ENCODE measurements around the gene GALNT18.

The GALNT18 gene

DNA sequence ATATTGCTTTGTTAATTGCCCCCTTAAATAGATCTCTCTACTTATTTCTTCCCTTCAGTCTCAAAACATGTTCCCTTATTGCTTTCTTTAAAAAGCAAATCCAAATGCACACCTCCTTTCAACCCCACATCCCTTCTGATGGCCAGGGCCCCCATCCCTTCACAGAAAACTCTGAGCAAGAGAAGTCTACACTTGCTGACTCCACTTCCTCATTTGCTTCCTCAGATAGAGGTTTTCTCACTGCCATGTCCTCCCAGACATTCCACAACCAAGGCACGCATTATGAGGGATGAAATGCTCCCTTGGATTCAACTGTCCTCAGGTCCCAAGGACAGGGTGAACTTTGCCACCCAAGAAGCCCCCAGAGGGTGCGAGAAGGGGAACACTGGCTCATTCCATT lies 311.9 kb downstream of the GALNT18 start:
- DNase-seq (ENCODE audit: low read depth in 2 of 2) = no peak

DNA sequence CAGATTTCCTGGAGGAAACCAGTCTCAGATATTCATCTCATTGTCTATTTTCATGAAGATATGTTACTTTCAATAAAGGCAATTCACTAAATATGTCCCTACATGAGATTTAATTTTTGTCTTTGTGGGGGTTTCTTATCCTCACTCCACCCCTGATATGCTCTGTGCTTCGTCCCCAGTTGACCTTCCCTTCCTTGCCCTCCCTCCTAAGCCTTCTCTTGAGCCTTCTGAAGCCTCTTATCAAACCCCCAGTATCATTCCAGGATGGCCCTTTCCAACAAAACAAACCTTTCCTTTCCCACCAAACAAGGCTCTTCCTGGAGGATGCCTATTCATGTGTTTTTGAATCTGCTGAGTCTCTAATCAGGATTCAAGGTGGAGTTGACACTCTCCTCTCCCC lies 313.6 kb downstream of the GALNT18 start:
- no peak for DNase-seq (ENCODE audit: low read depth in 2 of 2)

DNA sequence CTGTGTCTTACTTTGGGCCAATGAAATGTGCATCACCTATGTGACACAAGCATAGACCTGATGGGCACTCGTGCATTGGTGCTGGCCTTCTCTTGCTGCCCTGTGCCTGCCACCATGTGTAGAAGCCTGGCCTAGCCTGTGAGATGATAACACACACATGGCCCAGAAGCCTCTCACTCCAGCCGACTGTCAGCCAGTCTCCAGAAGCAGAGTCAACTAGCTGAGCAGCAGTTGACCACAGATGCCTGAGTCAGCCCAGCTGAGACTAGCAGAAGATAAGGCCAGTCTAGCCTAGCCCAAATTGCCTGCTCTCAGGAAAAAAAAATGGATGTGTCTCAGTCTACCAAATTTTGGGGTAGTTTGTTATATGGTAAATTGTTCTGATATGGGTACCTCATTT lies 314.9 kb downstream of the GALNT18 start:
- DNase-seq (ENCODE audit: low read depth in 2 of 2) = no peak

- DNase-seq (ENCODE audit: low read depth in 2 of 2) = no peak
These were observed 317.3 kb downstream of the GALNT18 start for GRCh38 chr11:11304550-11304949.

DNA sequence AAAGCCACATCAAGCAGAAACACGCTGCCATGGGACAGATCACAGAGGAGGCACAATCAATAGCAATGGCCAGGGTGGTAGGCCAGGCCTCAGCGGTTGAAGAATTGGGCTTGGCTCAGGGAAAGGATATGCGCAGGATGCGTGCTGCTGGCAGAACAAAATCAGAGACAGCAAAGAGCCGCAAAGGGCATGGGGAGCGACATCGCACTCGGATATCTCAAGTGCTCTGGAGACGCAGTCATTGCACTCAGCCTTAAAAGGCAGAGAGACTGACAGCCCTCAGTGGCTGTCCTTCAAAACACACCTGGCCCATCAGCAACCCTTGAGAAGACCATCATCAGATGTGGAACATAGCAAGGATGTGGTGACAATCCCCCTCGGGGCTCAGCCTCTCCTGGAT lies 319.2 kb downstream of the GALNT18 start:
- no peak for DNase-seq (ENCODE audit: low read depth in 2 of 2)

DNA sequence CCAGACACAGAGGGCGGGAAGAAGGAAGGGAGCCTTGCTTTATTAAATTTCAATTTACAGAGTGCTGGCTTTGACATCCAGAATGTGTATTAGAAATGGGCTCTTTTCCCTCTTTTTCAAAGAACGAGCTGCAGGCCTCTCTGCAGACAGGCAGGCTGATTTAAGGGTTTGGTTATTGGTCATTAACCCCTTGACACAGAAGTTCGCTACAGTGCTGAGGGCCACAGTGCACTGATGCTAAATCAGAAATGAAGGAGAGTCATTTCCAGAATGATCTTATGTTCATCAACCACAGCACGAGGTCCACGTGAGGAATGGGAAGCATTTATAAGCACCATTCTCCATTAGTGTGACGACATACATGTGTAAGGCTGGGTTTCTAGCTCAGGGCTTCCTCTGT lies 320.6 kb downstream of the GALNT18 start:
- DNase-seq (ENCODE audit: low read depth in 2 of 2) = no peak

GRCh38 chr11:11297578-11297977 lies 324.2 kb downstream of the GALNT18 start:
- no peak for DNase-seq (ENCODE audit: low read depth in 2 of 2)

DNA sequence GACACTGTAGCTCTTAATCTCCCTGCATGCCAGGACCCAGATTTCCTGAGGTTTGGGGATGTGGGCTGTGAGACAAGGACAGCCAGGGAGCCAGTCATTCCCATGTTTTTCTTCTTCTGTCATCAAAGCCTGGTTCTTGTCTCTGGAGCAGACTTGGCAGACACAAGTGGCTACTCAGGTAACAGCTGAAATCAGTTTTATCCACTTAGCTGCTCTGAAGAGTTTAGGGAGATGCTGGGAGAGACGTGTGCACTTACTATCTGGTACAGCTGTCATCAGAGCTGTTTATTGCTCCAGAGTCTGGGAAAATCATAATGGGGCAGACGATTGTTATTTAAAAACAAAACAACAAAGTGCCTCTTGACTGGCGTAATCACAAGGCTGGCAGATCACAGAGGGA lies 325.4 kb downstream of the GALNT18 start:
- no peak for DNase-seq (ENCODE audit: low read depth in 2 of 2)

GRCh38 chr11:11294551-11294855 lies 327.3 kb downstream of the GALNT18 start:
- no peak for DNase-seq (ENCODE audit: low read depth in 2 of 2)

DNA sequence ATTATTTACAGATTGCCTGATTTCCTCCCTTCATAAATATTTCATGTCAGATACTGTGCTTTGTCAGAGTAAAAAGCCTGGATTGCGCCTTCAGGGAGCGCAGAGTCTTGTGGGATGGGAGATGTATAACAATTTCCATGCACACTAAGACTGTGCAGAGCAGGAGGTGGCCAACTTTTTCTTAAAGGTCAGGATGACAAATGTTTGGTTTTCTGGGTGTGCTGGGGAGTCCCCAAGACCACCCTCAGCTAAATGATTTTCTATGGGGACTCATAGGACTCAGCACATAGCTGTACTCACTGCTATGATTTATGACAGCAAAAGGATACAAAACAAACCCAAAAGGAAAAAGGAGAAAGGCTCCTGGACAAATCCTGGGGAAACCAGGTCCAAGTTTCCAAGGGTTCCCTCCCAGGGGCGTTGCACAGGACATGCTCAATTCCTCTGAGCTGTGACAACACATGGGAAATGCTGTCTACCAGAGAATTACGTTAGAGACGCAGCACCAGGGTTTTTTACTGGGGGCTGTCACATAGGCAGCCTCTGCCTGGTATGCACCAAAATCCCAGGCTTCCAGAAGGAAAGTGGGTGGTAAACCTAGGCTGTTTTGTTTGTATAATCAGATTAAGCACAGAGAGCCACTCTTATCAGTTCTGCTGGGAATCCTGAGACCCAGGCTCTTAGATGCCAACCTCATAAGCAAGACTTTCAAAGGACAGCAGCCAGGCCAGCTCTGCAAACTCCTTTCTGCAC lies 327.8 kb downstream of the GALNT18 start:
- no peak for DNase-seq (ENCODE audit: low read depth in 2 of 2)

GRCh38 chr11:11292839-11293238 lies 329.0 kb downstream of the GALNT18 start:
- DNase-seq (ENCODE audit: low read depth in 2 of 2) = no peak

DNA sequence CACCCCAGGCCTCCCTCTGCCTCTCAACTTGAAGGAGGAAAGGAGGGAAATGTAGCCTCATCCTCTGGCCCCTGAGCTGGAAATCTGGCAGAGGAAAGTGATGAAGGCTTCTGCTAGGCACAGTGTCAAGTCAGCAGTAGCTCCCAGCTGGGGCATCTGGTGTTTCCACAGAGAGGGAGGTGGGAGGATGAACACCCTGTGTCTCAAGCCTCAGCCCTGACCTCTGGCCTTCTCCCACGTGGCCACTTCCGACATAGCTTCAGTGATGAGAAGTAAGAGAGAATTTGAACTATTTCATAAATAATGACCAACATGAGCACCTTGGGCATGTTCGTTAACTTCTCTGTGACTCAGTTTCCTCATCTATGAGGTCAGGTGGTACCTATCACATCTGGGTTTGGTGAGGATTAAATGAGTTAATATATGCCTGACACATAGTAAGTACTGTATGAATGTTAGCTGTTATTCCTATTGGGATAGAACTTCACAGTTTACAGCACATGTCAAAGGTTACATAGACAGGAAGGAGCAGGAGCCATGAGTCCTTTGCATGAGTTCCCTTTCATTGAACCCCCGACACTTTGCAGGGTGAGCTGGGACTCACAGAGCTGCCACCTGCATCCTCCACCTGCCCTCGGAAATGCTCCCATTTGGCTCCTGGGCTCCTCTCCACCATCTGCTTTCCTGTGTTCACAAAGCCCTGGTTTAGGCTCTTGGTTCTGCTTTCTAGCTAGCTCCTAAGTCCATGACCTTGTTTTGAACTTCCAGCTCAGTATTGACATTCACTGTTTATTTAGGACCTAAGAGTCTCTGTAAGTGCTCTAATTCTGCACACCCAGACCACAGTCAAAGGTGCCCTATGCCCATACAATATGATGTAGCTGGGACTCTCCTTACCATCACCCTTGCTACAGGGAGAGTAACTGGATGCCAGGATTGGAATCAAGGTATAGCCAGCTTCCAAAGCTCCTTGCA lies 330.5 kb downstream of the GALNT18 start:
- no peak for DNase-seq (ENCODE audit: low read depth in 2 of 2)

- DNase-seq (ENCODE audit: low read depth in 2 of 2) = no peak
These were observed 331.5 kb downstream of the GALNT18 start for GRCh38 chr11:11290354-11290753.

DNA sequence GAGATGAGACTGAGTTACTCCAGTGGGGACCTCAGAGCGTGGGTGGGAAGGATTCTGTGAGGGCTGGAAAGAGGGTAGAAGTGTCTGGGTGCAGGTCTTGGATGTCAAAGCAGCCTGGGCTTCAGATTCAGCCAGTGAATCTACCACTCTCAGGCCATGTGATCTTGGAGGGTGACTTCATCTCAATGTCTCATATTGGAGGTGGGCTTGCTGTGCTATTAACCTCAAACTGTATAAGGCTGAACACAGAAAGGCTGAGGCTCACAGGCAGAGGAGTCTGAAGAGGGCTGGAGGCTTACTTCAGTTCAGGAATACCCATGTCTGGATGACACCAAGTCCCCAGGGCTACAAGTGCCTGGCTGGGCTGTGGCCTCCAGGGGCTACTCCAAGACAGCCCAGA lies 332.1 kb downstream of the GALNT18 start:
- no peak for DNase-seq (ENCODE audit: low read depth in 2 of 2)

- no peak for DNase-seq (ENCODE audit: low read depth in 2 of 2)
These were observed 332.7 kb downstream of the GALNT18 start for GRCh38 chr11:11288972-11289616.

DNA sequence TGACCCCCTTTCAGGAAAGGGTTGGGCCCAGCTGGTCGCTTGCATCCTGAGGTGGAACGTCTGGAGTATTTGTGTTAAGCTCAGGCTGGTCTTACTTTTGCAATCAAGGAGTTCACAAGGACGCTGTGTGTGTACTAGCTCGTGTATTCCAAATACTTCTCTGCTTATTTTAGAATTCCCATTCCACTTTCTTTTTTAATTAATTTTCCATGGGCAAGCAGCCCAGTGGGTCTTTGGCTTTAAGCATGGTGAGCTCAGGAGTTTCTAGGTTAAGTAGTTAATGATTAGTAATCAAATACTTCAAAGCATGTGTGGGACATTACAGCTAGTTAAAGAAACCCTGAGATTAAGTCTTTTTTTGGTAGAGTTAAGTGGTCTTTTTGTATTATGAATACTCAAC lies 337.3 kb downstream of the GALNT18 start:
- no peak for DNase-seq (ENCODE audit: low read depth in 2 of 2)

DNA sequence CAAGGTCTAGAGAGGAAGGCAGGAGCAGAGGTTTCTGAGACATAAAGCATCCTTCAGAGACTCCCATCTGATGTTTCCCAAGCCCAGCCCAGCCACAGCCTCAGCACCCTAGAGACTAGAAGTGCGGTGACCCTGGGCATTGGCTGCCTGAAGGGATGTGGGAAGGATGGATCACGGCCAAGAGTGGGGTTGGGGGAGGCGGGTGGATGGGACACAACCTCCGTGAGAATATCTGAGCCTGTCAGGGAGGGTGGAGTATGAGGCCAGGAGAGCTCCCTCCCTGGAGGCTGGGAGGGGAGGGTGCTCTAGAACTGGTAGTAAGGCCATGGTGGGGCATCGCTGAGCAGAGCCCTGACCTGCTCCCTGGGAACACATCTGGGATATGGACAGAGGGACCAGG lies 340.2 kb downstream of the GALNT18 start:
- no peak for DNase-seq (ENCODE audit: low read depth in 2 of 2)

DNA sequence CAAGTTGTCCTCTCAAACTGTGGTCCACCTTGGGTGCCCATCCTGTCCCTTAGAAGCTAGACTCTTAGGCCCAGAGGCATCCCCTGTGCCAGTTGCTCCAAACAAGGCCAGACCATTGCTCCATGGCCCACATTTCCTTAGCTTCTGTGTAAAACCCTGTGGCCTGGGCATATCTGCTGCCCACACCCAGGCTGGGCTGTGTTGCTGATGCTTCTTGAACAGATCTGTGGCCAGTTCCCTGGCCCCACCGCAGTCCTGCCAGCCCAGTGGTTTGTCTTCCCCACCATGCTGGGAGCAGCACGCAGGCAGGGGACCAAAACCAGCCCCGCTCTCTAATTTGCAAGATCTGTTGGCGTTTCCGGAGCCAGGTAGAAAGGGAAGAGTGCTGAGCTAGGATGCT lies 341.0 kb downstream of the GALNT18 start:
- DNase-seq (ENCODE audit: low read depth in 2 of 2) = no peak

GRCh38 chr11:11279956-11280689 lies 341.7 kb downstream of the GALNT18 start:
- no peak for DNase-seq (ENCODE audit: low read depth in 2 of 2)

DNA sequence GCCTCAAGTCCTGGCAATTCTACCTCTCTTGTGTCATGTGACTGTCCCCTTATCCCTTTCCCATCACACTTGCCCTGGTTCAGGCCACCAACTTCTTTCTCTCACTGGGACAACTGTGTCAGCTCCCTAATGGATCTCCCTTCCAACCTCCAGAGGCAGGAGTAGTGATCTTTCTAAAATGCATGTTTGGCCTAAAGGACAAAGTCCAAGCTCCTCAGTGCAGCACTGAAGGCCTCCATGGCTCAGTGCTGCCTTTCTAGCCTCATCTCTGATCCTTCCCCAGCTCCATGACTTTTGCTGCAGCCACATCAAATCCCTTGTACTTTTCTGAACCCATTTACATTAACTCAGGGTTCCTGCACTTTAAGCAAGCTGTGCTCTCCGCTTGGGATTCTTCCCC lies 349.6 kb downstream of the GALNT18 start:
- DNase-seq (ENCODE audit: low read depth in 2 of 2) = no peak

DNA sequence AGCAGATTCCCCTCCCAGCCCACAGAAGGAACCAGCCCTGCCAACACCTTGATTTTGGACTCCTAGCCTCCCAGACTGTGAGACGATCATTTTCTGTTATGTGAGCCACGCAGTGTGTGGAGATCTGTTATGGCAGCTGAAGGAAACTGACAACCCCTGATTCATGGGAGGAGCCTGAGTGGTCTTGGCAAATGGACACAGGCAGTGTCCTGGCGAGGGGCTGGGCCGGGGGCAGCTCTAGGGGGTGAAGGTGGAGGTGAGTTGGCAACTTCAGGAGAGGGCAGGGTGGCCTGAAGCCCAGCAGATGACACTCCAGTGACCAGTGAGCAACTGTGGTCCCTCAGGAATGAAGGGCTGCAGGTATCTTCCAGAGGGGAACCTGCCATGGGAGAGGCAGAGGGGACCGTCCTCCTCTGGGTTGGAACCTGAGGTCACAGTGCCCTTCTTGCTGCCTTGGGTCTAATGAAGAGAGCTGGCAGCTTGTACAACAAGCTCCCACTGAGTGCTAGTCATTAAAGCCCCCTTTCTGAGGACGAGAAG lies 351.5 kb downstream of the GALNT18 start:
- DNase-seq (ENCODE audit: low read depth in 2 of 2) = no peak

- DNase-seq (ENCODE audit: low read depth in 2 of 2) = no peak
These were observed 353.1 kb downstream of the GALNT18 start for GRCh38 chr11:11268706-11269105.

Data from stimulated activated CD8-positive, alpha-beta memory T cell treated with anti-CD3 and anti-CD28 coated beads, Interleukin-15, amount 100 ng/mL, for 4 hours (primary cell).